Liver (tissue), 9 donors: ENCODE data around the gene NLRP6. TPM values are rescaled to one million over a fixed set of nuclear protein-coding genes. Genes with fewer than 3 reads are reported as not detected.

ENCODE experiments used
- DNase-seq: peaks from one replicate; pipeline ENCODE4 v3.0.0-alpha.2; 2017; ENCODE audit warnings: low spot score
- H3K27ac ChIP-seq, 2 donors: one replicate each; pipeline ENCODE4 v1.7.0; 2013; ENCODE audit warnings: inconsistent platforms in 2 of 2, low read length in 2 of 2, control low read depth in 1 of 2, low read depth in 1 of 2, mild to moderate bottlenecking in 1 of 2
- H3K27me3 ChIP-seq, 4 donors: one replicate each; pipeline versions ENCODE4 v1.6.1 to v1.7.0; 2013; ENCODE audit warnings: low read length in 3 of 4, inconsistent platforms in 1 of 4, mild to moderate bottlenecking in 1 of 4, moderate library complexity in 1 of 4; ENCODE audit not compliant: control insufficient read depth in 4 of 4, insufficient read depth in 4 of 4
- H3K36me3 ChIP-seq, 4 donors: one replicate each; pipeline versions ENCODE4 v1.6.1 to v1.7.0; 2013; ENCODE audit warnings: low read length in 3 of 4, mild to moderate bottlenecking in 3 of 4, low read depth in 1 of 4, moderate library complexity in 1 of 4; ENCODE audit not compliant: control insufficient read depth in 4 of 4, insufficient read depth in 3 of 4
- H3K4me1 ChIP-seq, 4 donors: one replicate each; pipeline versions ENCODE4 v1.6.1 to v1.7.0; 2013; ENCODE audit warnings: low read length in 3 of 4, mild to moderate bottlenecking in 3 of 4, moderate library complexity in 1 of 4; ENCODE audit not compliant: control insufficient read depth in 4 of 4, insufficient read depth in 4 of 4
- H3K4me3 ChIP-seq, 3 donors: one replicate each; pipeline versions ENCODE4 v1.6.1 to v1.7.0; 2013; ENCODE audit warnings: low read length in 3 of 3, control low read depth in 1 of 3, low read depth in 1 of 3, mild to moderate bottlenecking in 1 of 3
- H3K9ac ChIP-seq, 2 donors: one replicate each; pipeline ENCODE4 v1.7.0; 2013; ENCODE audit warnings: low read length in 2 of 2, mild to moderate bottlenecking in 2 of 2, moderate library complexity in 2 of 2, control low read depth in 1 of 2, low read depth in 1 of 2
- H3K9me3 ChIP-seq, 4 donors: one replicate each; pipeline versions ENCODE4 v1.6.1 to v1.7.0; 2013; ENCODE audit warnings: low read length in 3 of 4; ENCODE audit not compliant: control insufficient read depth in 4 of 4
- CTCF ChIP-seq: fragments of 150-350 bp; IDR thresholded peaks from 2 replicates; pipeline ENCODE4 v1.5.1; 2017; ENCODE audit warnings: improper control_type of control experiment, low read depth, low read length; ENCODE audit not compliant: missing input control
- EGR1 ChIP-seq, 2 donors: IDR thresholded peaks; 2 replicates each; pipeline ENCODE4 v1.6.1; 2016 to 2018; ENCODE audit warnings: antibody characterized with exemption in 2 of 2, low read depth in 2 of 2
- FOXA1 ChIP-seq: IDR thresholded peaks from 2 replicates; pipeline ENCODE4 v1.6.1; 2016; ENCODE audit warnings: antibody characterized with exemption
- FOXA2 ChIP-seq: IDR thresholded peaks from 2 replicates; pipeline ENCODE4 v1.6.1; 2016; ENCODE audit warnings: antibody characterized with exemption
- GABPA ChIP-seq, 2 donors: IDR thresholded peaks in 1 of 2; conservative IDR thresholded peaks in 1 of 2; 2 replicates each; pipeline ENCODE4 v1.6.1; 2016; ENCODE audit warnings: antibody characterized with exemption in 2 of 2, mild to moderate bottlenecking in 1 of 2, moderate library complexity in 1 of 2
- HNF4A ChIP-seq, 2 donors: conservative IDR thresholded peaks; 2 replicates each; pipeline ENCODE4 v1.6.1; 2016; ENCODE audit warnings: antibody characterized with exemption in 2 of 2, mild to moderate bottlenecking in 2 of 2
- HNF4G ChIP-seq: IDR thresholded peaks from 2 replicates; pipeline ENCODE4 v1.6.1; 2016; ENCODE audit warnings: antibody characterized with exemption
- JUND ChIP-seq, 2 donors: IDR thresholded peaks; 2 replicates each; pipeline ENCODE4 v1.6.1; 2016; ENCODE audit warnings: antibody characterized with exemption in 2 of 2
- MAX ChIP-seq: IDR thresholded peaks from 2 replicates; pipeline ENCODE4 v1.6.1; 2016; ENCODE audit warnings: antibody characterized with exemption
- NR2F2 ChIP-seq: IDR thresholded peaks from 2 replicates; pipeline ENCODE4 v1.6.1; 2016; ENCODE audit warnings: antibody characterized with exemption
- RAD21 ChIP-seq, 2 donors: IDR thresholded peaks; 2 replicates each; pipeline ENCODE4 v1.6.1; 2016; ENCODE audit warnings: antibody characterized with exemption in 2 of 2, mild to moderate bottlenecking in 2 of 2
- RXRA ChIP-seq, 2 donors: IDR thresholded peaks; 2 replicates each; pipeline ENCODE4 v1.6.1; 2017 to 2018; ENCODE audit warnings: antibody characterized with exemption in 2 of 2, mild to moderate bottlenecking in 1 of 2
- SP1 ChIP-seq: IDR thresholded peaks from 2 replicates; pipeline ENCODE4 v1.6.1; 2018; ENCODE audit warnings: antibody characterized with exemption, mild to moderate bottlenecking
- TAF1 ChIP-seq: conservative IDR thresholded peaks from 2 replicates; pipeline ENCODE4 v1.6.1; 2016; ENCODE audit warnings: antibody characterized with exemption, mild to moderate bottlenecking
- YY1 ChIP-seq: IDR thresholded peaks from 2 replicates; pipeline ENCODE4 v1.6.1; 2016; ENCODE audit warnings: antibody characterized with exemption, mild to moderate bottlenecking
- WGBS: extraction: QIAGEN DNeasy Blood & Tissue Kit; methylation state at CpG from one replicate; pipeline ENCODE4 v1.1.7; 2013; 5-methylcytosine and 5-hydroxymethylcytosine counted together
- polyA plus RNA-seq, 2 donors: library from polyadenylated mRNA; stranded (reverse) in 1 of 2; unstranded in 1 of 2; fragments of 200-250 nt in 1 of 2; fragments of >200 nt in 1 of 2; fragmentation: Nextera tagmentation in 1 of 2; extraction: Ambion mirVana in 1 of 2; gene quantifications; one replicate each; pipeline versions ENCODE4 v1.2.1 to v1.2.3, GENCODE V29; 2013 to 2015
- total RNA-seq, 2 donors: library from RNA; depleted of rRNA; stranded (reverse); fragments of >200 nt; gene quantifications; one replicate each; pipeline ENCODE4 v1.2.3, GENCODE V29; 2014
- TF ChIP-seq, protein P1 (sequence below): IDR thresholded peaks from 2 replicates; pipeline ENCODE4 v1.6.1; 2016; ENCODE audit warnings: antibody characterized with exemption
- TF ChIP-seq, protein P2 (sequence below): IDR thresholded peaks from 2 replicates; pipeline ENCODE4 v1.6.1; 2016; ENCODE audit warnings: antibody characterized with exemption, mild to moderate bottlenecking
- TF ChIP-seq, protein P3 (sequence below): IDR thresholded peaks from 2 replicates; pipeline ENCODE4 v1.6.1; 2016; ENCODE audit warnings: antibody characterized with exemption
- donor health status: healthy.
- donor health status: healthy.
- donor health status: healthy.
- donor health status: healthy.
- donor health status: healthy.

The NLRP6 gene
- total and polyA plus RNA-seq, 4 donors = 0.05 to 5.7 (median 0.97) TPM

DNA sequence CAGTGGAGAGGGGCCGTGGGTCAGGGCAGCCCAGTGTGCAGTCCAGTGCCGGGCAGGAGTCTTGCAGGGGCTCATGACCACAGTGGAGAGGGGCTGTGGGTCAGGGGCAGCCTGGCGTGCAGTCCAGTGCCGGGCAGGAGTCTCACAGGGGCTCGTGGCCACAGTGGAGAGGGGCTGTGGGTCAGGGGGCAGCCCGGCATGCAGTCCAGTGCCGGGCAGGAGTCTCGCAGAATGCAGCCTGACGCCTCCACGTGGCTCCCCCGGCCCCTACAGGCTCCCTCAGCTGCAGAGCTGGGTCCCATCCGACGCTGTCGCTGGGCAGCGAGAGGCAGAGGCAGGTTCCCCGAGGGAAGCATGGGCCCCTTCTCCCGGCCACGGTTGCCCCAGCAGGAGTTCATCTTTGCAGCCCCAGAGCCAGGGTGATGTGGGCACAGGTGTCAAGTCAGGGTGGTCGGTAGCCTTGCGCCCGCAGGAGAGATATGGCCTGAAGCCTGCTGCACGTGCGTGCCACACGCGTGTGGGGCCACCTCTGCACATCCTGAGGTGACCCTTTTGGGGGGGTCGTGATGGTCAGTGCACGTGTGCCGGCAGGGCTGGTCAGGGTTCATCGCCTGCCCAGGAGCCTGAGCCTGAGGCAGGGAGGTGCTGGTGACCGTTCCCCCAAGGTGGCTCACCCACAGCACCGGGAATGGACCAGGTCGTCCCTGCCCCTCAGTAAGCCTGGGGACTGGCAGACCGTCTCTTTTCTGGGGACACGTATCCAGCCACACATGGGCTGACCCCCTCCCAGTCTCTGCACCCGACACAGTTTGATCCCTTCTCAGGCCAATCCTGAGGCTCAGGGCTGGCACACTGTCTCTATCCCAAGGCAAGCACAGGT lies 18.2 kb downstream of the NLRP6 start:
- Histone ChIP-seq H3K9ac (no peak overlapping the region), H3K27ac (no peak overlapping the region), H3K4me3 (no peak overlapping the region), H3K4me1 (no peaks in the 10 kb centered on the region), H3K27me3 (no peaks in the 10 kb centered on the region), H3K36me3 (peaks cover 0 to 2% (median 0%) of the 10 kb centered on the region in 4 donors), H3K9me3 (no peaks in the 10 kb centered on the region)
- TF ChIP-seq CTCF (no peak), RXRA (IDR thresholded peaks at IDR 0.05) (no peak), FOXA2 (no peak), GABPA (IDR thresholded peaks at IDR 0.05 in 1 of 2, conservative IDR thresholded peaks at IDR 0.05 in 1 of 2) (no peak), JUND (IDR thresholded peaks at IDR 0.05) (no peak), TAF1 (no peak), NR2F2 (no peak), HNF4G (no peak), HNF4A (conservative IDR thresholded peaks at IDR 0.05) (no peak), FOXA1 (no peak), YY1 (no peak), MAX (no peak), RAD21 (IDR thresholded peaks at IDR 0.05) (no peak), EGR1 (IDR thresholded peaks at IDR 0.05; ENCODE audit: low read depth in 2 of 2) (no peak), SP1 (no peak)
- TF ChIP-seq, protein P1, sequence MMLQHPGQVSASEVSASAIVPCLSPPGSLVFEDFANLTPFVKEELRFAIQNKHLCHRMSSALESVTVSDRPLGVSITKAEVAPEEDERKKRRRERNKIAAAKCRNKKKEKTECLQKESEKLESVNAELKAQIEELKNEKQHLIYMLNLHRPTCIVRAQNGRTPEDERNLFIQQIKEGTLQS = no peak
- TF ChIP-seq, protein P2, sequence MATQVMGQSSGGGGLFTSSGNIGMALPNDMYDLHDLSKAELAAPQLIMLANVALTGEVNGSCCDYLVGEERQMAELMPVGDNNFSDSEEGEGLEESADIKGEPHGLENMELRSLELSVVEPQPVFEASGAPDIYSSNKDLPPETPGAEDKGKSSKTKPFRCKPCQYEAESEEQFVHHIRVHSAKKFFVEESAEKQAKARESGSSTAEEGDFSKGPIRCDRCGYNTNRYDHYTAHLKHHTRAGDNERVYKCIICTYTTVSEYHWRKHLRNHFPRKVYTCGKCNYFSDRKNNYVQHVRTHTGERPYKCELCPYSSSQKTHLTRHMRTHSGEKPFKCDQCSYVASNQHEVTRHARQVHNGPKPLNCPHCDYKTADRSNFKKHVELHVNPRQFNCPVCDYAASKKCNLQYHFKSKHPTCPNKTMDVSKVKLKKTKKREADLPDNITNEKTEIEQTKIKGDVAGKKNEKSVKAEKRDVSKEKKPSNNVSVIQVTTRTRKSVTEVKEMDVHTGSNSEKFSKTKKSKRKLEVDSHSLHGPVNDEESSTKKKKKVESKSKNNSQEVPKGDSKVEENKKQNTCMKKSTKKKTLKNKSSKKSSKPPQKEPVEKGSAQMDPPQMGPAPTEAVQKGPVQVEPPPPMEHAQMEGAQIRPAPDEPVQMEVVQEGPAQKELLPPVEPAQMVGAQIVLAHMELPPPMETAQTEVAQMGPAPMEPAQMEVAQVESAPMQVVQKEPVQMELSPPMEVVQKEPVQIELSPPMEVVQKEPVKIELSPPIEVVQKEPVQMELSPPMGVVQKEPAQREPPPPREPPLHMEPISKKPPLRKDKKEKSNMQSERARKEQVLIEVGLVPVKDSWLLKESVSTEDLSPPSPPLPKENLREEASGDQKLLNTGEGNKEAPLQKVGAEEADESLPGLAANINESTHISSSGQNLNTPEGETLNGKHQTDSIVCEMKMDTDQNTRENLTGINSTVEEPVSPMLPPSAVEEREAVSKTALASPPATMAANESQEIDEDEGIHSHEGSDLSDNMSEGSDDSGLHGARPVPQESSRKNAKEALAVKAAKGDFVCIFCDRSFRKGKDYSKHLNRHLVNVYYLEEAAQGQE = no peak
- TF ChIP-seq, protein P3, sequence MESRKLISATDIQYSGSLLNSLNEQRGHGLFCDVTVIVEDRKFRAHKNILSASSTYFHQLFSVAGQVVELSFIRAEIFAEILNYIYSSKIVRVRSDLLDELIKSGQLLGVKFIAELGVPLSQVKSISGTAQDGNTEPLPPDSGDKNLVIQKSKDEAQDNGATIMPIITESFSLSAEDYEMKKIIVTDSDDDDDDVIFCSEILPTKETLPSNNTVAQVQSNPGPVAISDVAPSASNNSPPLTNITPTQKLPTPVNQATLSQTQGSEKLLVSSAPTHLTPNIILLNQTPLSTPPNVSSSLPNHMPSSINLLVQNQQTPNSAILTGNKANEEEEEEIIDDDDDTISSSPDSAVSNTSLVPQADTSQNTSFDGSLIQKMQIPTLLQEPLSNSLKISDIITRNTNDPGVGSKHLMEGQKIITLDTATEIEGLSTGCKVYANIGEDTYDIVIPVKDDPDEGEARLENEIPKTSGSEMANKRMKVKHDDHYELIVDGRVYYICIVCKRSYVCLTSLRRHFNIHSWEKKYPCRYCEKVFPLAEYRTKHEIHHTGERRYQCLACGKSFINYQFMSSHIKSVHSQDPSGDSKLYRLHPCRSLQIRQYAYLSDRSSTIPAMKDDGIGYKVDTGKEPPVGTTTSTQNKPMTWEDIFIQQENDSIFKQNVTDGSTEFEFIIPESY = no peak
- WGBS = 79% methylated on average over 35 of the region's 35 CpGs
- DNase-seq = no peak
